ENCODE data around the gene MOB3B.

The MOB3B gene

DNA sequence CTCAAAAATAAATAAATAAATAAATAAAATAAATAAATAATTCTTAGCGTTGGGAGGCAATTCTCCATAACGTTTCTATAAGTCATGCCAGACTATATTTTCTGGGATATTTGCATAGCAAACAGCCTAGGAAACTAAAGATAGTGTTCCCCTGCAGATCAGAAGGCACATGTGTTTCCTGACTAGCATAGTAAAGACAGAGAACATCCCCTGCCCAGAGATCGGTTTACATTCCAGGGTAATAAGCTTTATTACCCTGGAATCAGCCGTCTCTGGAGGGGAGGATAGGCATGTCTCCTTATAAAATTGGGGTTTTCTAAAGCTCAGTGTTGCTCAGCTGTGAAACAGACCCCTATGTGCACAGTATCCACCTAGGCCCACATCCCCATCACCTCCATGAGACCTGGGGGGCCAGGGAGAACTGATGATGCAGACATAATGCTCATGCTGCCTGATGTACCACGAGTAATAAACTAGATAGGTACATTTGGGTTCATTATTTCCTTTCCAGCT, 42.4 kb downstream of the MOB3B start:
- no peak for DNase-seq (ENCODE audit: low read depth in 2 of 2)
- TF ChIP-seq, protein P1, sequence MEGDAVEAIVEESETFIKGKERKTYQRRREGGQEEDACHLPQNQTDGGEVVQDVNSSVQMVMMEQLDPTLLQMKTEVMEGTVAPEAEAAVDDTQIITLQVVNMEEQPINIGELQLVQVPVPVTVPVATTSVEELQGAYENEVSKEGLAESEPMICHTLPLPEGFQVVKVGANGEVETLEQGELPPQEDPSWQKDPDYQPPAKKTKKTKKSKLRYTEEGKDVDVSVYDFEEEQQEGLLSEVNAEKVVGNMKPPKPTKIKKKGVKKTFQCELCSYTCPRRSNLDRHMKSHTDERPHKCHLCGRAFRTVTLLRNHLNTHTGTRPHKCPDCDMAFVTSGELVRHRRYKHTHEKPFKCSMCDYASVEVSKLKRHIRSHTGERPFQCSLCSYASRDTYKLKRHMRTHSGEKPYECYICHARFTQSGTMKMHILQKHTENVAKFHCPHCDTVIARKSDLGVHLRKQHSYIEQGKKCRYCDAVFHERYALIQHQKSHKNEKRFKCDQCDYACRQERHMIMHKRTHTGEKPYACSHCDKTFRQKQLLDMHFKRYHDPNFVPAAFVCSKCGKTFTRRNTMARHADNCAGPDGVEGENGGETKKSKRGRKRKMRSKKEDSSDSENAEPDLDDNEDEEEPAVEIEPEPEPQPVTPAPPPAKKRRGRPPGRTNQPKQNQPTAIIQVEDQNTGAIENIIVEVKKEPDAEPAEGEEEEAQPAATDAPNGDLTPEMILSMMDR (IDR thresholded peaks at IDR 0.05; ENCODE audit: low read depth, low read length) = no peak
- no peak overlapping the region for H3K4me3 ChIP-seq (replicated peaks in 1 of 2; ENCODE audit: low read depth in 2 of 2, low read length in 2 of 2)

DNA sequence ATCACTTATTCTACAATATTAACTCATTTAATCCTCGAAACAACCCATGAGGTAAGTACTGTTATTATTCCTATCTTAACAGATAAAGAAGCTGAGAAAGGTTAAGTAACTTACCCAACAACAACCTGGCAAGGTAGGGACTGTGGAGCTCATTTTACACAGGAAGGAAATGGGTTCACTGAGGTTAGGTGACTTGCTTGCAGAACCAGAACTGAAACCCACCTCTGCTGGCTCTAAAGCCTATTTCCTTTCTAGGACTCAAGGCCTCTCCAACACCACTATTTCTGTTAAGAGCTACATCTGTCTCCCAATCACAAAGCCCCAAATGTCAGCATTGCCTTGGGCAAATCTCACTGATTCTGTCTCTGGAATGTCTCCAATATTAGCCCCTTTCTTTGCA, 44.5 kb downstream of the MOB3B start:
- no peak for DNase-seq (ENCODE audit: low read depth in 2 of 2)
- TF ChIP-seq, protein P1 (IDR thresholded peaks at IDR 0.05; ENCODE audit: low read depth, low read length) = no peak
- H3K4me3 ChIP-seq (replicated peaks in 1 of 2; ENCODE audit: low read depth in 2 of 2, low read length in 2 of 2) = no peak overlapping the region

DNA sequence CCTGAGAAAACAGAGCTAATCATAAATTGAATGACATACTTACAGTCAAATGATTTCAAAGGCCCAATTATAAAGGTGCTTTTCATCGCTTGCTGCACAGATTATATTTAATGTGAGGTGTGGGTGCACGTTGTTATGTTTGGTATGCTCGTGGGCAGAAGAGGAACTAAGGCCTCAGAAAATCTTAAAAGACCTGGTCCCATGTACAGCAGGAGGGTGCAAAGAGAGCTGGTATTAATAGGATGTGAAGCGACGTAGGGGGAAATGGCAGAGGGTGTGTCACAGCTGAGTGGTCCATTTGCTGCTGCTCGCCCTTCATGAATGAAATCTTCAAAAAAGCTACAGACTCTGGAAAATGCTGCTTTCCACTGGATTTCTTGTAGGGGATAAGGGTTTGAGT, 46.0 kb downstream of the MOB3B start:
- TF ChIP-seq, protein P1 (IDR thresholded peaks at IDR 0.05; ENCODE audit: low read depth, low read length) = no peak
- no peak overlapping the region for H3K4me3 ChIP-seq (replicated peaks in 1 of 2; ENCODE audit: low read depth in 2 of 2, low read length in 2 of 2)
- no peak for DNase-seq (ENCODE audit: low read depth in 2 of 2)

DNA sequence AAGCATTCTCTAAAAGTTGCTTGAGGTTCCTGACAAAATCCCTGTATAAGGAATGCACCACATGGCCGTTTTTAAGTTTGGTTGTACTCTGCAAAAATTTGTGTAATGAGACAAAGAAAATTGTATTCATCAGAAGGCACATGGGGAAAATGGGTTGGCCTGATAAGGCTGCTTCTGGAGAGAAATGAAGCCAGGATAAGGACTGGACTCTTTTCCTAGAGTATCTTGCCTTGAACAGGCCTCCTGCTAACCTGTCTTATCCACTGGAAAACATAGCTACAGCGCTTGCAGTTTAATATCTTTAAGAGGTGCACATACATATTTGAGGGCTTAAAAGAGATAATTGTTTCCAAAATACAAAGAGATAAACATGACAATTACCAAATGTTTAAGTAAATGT, 46.9 kb downstream of the MOB3B start:
- DNase-seq (ENCODE audit: low read depth in 2 of 2) = no peak
- no peak overlapping the region for H3K4me3 ChIP-seq (replicated peaks in 1 of 2; ENCODE audit: low read depth in 2 of 2, low read length in 2 of 2)
- TF ChIP-seq, protein P1 (IDR thresholded peaks at IDR 0.05; ENCODE audit: low read depth, low read length) = no peak

DNA sequence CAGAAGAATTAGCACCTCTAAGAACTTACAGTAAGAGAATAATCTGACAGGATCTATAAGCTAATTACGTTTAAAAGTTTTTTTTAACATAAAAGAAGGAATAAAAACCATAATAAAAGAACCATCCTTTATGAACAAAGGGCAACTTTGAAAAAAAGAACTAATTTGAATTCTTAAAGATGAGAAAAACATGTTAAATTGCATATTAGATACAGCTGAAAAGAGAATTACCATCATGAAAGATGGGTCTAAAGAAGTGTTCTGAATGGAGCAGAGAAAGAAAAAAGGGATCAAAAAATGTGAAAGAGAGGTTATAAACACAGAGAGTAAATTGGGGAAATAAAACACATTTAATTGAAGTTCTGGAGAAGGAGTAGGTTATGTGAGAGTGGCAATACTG, 51.3 kb downstream of the MOB3B start:
- no peak overlapping the region for H3K4me3 ChIP-seq (replicated peaks in 1 of 2; ENCODE audit: low read depth in 2 of 2, low read length in 2 of 2)
- TF ChIP-seq, protein P1 (IDR thresholded peaks at IDR 0.05; ENCODE audit: low read depth, low read length) = no peak
- DNase-seq (ENCODE audit: low read depth in 2 of 2) = no peak

DNA sequence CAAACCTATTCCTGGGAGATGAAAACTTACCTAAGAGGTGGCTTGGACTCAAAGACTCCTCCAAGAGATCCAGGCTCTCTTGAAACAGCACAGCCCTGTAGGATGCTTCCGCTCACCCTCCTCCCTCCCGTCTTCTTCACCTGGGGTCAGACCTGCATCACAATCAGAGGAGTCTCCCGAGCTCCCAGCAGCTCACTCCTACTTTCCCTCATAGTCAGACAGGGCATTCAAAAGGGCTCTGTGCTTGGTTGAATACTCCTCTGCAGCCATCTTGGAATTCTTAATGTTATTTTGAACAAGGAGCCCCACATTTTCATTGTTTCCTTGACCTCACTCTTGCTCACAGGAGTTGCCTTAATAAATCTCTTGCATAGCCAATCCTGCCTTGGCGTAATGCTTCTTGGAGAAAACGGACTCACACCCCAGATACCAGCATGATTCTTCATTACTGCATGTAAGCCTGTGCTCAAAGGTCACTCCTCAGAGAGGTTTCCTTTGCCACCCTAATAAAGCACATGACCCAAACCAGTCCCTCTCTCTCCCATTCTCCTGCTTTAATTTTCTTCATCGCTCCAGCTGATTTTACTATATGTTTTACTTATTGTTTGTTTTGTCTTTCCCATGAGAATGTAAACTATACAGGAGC, 52.6 kb downstream of the MOB3B start:
- TF ChIP-seq, protein P1 (IDR thresholded peaks at IDR 0.05; ENCODE audit: low read depth, low read length) = no peak
- H3K4me3 ChIP-seq (replicated peaks in 1 of 2; ENCODE audit: low read depth in 2 of 2, low read length in 2 of 2) = no peak overlapping the region
- DNase-seq (ENCODE audit: low read depth in 2 of 2) = no peak

Measured in cardiac fibroblast (primary cell).